Measurements from ENCODE around the gene HELQ.

- TF ChIP-seq EZH2 (IDR thresholded peaks at IDR 0.05) (no peak), POLR2AphosphoS5 (IDR thresholded peaks at IDR 0.05; ENCODE audit: borderline replicate concordance, low read depth, low read length) (no peak)
Observed at GRCh38 chr4:83418211-83418610, 37.4 kb downstream of the HELQ start.

Data from SK-N-MC (cell line).